ENCODE results near the gene FBXO10.

DNA sequence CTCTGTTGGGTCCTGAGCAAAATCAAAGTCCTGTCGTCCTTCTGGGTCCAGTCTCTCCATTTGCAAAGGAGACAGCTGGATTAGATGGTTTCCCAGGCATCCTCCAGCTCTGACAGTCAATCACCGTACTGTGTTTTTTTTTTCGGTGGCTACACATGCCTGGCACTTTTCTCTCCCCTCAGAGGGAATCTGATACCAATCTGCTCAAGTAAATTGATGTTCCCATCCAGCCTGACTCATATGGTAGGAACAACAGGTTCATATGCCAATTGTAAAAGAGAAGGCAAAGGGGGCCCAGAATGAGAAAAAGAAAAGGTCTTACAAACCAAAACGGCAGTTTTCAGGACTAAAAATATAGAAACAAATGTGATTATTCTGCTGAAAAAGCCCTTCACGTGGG lies 1.2 kb downstream of the FBXO10 start:
- TF ChIP-seq, protein P1, sequence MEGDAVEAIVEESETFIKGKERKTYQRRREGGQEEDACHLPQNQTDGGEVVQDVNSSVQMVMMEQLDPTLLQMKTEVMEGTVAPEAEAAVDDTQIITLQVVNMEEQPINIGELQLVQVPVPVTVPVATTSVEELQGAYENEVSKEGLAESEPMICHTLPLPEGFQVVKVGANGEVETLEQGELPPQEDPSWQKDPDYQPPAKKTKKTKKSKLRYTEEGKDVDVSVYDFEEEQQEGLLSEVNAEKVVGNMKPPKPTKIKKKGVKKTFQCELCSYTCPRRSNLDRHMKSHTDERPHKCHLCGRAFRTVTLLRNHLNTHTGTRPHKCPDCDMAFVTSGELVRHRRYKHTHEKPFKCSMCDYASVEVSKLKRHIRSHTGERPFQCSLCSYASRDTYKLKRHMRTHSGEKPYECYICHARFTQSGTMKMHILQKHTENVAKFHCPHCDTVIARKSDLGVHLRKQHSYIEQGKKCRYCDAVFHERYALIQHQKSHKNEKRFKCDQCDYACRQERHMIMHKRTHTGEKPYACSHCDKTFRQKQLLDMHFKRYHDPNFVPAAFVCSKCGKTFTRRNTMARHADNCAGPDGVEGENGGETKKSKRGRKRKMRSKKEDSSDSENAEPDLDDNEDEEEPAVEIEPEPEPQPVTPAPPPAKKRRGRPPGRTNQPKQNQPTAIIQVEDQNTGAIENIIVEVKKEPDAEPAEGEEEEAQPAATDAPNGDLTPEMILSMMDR (IDR thresholded peaks at IDR 0.05) = no peak
- TF ChIP-seq POLR2A (IDR thresholded peaks at IDR 0.05) = no peak
